ENCODE results near the gene DNAJB14. TPM values are rescaled to one million over a fixed set of nuclear protein-coding genes. Genes with fewer than 3 reads are reported as not detected.

Gene DNAJB14
- total and polyA plus RNA-seq, 2 of the 13 experiments (the other 11 are each of a cell fraction or from before 2014, with no cell fraction given): 9.1 to 38.1 TPM

- TF ChIP-seq HOXA7 (CRISPR knock-in tag; IDR thresholded peaks at IDR 0.05) (no peak), ZFP36L1 (CRISPR knock-in tag; IDR thresholded peaks at IDR 0.05) (peak; percentile 57), JUN (CRISPR knock-in tag; IDR thresholded peaks at IDR 0.05) (no peak), ZNF143 (CRISPR knock-in tag; IDR thresholded peaks at IDR 0.05) (peak; percentile 30; the same call in 1 of the 2 replicates), ZNF784 (CRISPR knock-in tag; IDR thresholded peaks at IDR 0.05; ENCODE audit: borderline replicate concordance) (no peak), EEA1 (CRISPR knock-in tag; IDR thresholded peaks at IDR 0.05; ENCODE audit: borderline replicate concordance) (peak; percentile 65; the same call in 1 of the 2 replicates), ZBTB21 (CRISPR knock-in tag; IDR thresholded peaks at IDR 0.05) (no peak), HIVEP1 (CRISPR knock-in tag; IDR thresholded peaks at IDR 0.05) (0 out of 2 replicates have a peak, but pooled peaks have one; percentile 4), ZBTB7A (CRISPR knock-in tag; IDR thresholded peaks at IDR 0.05) (peak; percentile 65; the same call in 1 of the 2 replicates), MTF2 (CRISPR knock-in tag; IDR thresholded peaks at IDR 0.05; ENCODE audit: borderline replicate concordance) (no peak), GZF1 (CRISPR knock-in tag; IDR thresholded peaks at IDR 0.05) (peak; percentile 62; the same call in 1 of the 2 replicates), SP2 (CRISPR knock-in tag; IDR thresholded peaks at IDR 0.05) (peak; percentile 90), PHF8 (CRISPR knock-in tag; IDR thresholded peaks at IDR 0.05) (peak; percentile 64), TSC22D2 (CRISPR knock-in tag; IDR thresholded peaks at IDR 0.05; ENCODE audit: borderline replicate concordance) (no peak), SETDB1 (CRISPR knock-in tag; IDR thresholded peaks at IDR 0.05; ENCODE audit: borderline replicate concordance) (no peak), KAT7 (CRISPR knock-in tag; IDR thresholded peaks at IDR 0.05; ENCODE audit: borderline replicate concordance) (peak; percentile 82; the same call in 1 of the 2 replicates), GLMP (CRISPR knock-in tag; IDR thresholded peaks at IDR 0.05; ENCODE audit: borderline replicate concordance) (no peak), U2AF1 (optimal IDR thresholded peaks at IDR 0.05; ENCODE audit: low read depth, low read length) (no peak), TBL1XR1 (IDR thresholded peaks at IDR 0.05; ENCODE audit: borderline replicate concordance, low read length, partially characterized antibody) (no peak), ZSCAN12 (CRISPR knock-in tag; IDR thresholded peaks at IDR 0.05) (no peak), SRSF9 (IDR thresholded peaks at IDR 0.05; ENCODE audit: borderline replicate concordance, insufficient read depth, low read depth, low read length, poor library complexity, severe bottlenecking) (no peak)
- TF ChIP-seq, protein P1, sequence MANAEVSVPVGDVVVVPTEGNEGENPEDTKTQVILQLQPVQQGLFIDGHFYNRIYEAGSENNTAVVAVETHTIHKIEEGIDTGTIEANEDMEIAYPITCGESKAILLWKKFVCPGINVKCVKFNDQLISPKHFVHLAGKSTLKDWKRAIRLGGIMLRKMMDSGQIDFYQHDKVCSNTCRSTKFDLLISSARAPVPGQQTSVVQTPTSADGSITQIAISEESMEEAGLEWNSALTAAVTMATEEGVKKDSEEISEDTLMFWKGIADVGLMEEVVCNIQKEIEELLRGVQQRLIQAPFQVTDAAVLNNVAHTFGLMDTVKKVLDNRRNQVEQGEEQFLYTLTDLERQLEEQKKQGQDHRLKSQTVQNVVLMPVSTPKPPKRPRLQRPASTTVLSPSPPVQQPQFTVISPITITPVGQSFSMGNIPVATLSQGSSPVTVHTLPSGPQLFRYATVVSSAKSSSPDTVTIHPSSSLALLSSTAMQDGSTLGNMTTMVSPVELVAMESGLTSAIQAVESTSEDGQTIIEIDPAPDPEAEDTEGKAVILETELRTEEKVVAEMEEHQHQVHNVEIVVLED (CRISPR knock-in tag; IDR thresholded peaks at IDR 0.05; ENCODE audit: borderline replicate concordance): peak; percentile 41
- TF ChIP-seq, protein P2, sequence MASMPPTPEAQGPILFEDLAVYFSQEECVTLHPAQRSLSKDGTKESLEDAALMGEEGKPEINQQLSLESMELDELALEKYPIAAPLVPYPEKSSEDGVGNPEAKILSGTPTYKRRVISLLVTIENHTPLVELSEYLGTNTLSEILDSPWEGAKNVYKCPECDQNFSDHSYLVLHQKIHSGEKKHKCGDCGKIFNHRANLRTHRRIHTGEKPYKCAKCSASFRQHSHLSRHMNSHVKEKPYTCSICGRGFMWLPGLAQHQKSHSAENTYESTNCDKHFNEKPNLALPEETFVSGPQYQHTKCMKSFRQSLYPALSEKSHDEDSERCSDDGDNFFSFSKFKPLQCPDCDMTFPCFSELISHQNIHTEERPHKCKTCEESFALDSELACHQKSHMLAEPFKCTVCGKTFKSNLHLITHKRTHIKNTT (CRISPR knock-in tag; IDR thresholded peaks at IDR 0.05): no peak
These were observed 3.8 kb upstream of the DNAJB14 start, which contains the start of gene H2AZ1 (continued) for GRCh38 chr4:99949999-99950912.

All from HepG2 (cell line).